Heart right ventricle (tissue), 16 donors: ENCODE data around the gene MIF4GD. TPM values are rescaled to one million over a fixed set of nuclear protein-coding genes. Genes with fewer than 3 reads are reported as not detected.
"Not testable (repeated sequence)": the region's sequence is repeated elsewhere in the genome, so short reads cannot be mapped to it uniquely, and the experiment has no call there.

Experiments
- ATAC-seq, 8 donors: fragments of 200-7000 bp; cut with Tn5 transposase; one replicate each; pipeline ENCODE4 v1.9.1; 2020; ENCODE audit warnings: mild to moderate bottlenecking in 8 of 8, moderate library complexity in 8 of 8, moderate number of reproducible peaks in 1 of 8
- DNase-seq, 2 donors: peaks; one replicate each; pipeline ENCODE4 v3.0.0-alpha.2; 2020
- H3K27ac ChIP-seq, 10 donors: fragments of 200-600 bp; sonication (generic) in 2 of 10; one replicate each; pipeline versions ENCODE4 v1.5.0 to v1.8.0; 2020 to 2022; ENCODE audit warnings: mild to moderate bottlenecking in 3 of 10
- H3K27me3 ChIP-seq, 7 donors: fragments of 200-600 bp; one replicate each; pipeline ENCODE4 v1.8.0; 2021 to 2022; ENCODE audit warnings: mild to moderate bottlenecking in 2 of 7
- H3K36me3 ChIP-seq, 9 donors: fragments of 200-600 bp; sonication (generic) in 1 of 9; one replicate each; pipeline versions ENCODE4 v1.5.0 to v1.8.0; 2020 to 2022; ENCODE audit warnings: mild to moderate bottlenecking in 2 of 9
- H3K4me1 ChIP-seq, 9 donors: fragments of 200-600 bp; sonication (generic) in 1 of 9; one replicate each; pipeline versions ENCODE4 v1.5.0 to v1.8.0; 2020 to 2022; ENCODE audit warnings: mild to moderate bottlenecking in 4 of 9
- H3K4me3 ChIP-seq, 10 donors: fragments of 200-600 bp; sonication (generic) in 2 of 10; one replicate each; pipeline versions ENCODE4 v1.5.0 to v1.8.0; 2020 to 2022; ENCODE audit warnings: mild to moderate bottlenecking in 7 of 10, moderate library complexity in 2 of 10
- H3K9me3 ChIP-seq, 11 donors: fragments of 200-600 bp in 10 of 11; sonication (generic) in 2 of 11; one replicate each; pipeline versions ENCODE4 v1.5.0 to v1.8.0; 2013 to 2022; ENCODE audit warnings: mild to moderate bottlenecking in 2 of 11, control low read depth in 1 of 11, moderate library complexity in 1 of 11
- CTCF ChIP-seq, 9 donors: fragments of 200-600 bp; sonication (generic) in 2 of 9; IDR thresholded peaks; one replicate each; pipeline versions ENCODE4 v1.5.0 to v1.8.0; 2021 to 2022; ENCODE audit warnings: antibody characterized with exemption in 9 of 9, mild to moderate bottlenecking in 5 of 9, moderate library complexity in 1 of 9
- WGBS, 2 donors: extraction: QIAGEN DNeasy Blood & Tissue Kit; methylation state at CpG; one replicate each; pipeline ENCODE4 v1.1.7; 2013; ENCODE audit warnings: inconsistent platforms in 1 of 2; 5-methylcytosine and 5-hydroxymethylcytosine counted together
- intact Hi-C, 10 donors: fragments of 100-400 bp; cut with DNase I; formaldehyde crosslinking; loops; one replicate each; pipeline versions ENCODE4 v1.11.1 to v1.14.2; 2022
- polyA plus RNA-seq, 2 donors: library from polyadenylated mRNA; stranded (reverse); fragments of 200-250 nt; gene quantifications; one replicate each; pipeline ENCODE4 v1.2.3, GENCODE V29; 2013
- total RNA-seq, 10 donors: library from RNA; stranded (reverse); fragmentation: NEBNext Ultra II Directional in 3 of 10; extraction: Animal tissue kit (Norgen Biotek cat#: 25700) in 3 of 10; gene quantifications; one replicate each; pipeline versions ENCODE4 v1.2.1 to v1.2.4, GENCODE V29; 2021 to 2023
- donor health status: Arrhythmogenic right ventricular cardiomyopathy.
- donor health status: ischemic (EF 13 %, LVEDD 7.1; RV severe dilation, severe dysfunction).
- donor health status: healthy with polysubstance abuse.
- donor health status: DM: no; HTN: yes; CAD: no.
- donor health status: DM: no; HTN: no; CAD: no.
- donor health status: ischemic (EF 25% LVEDD 6.9; RV normal size, moderate dysfunction).
- donor health status: ischemic (EF 25% LVEDD 5.7; RV mildly dilated, moderate dysfunction).
- donor health status: healthy.
- donor health status: DM: yes; HTN: yes; CAD: no.
- donor health status: Ischemic cardiomyopathy.
- donor health status: ischemic (EF 35%, LVEDD 5.7; RV mildly dilated, moderate dysfunction).
- donor health status: nonischemic (EF 11% LVEDD 7.7; RV severe dilation, severe dysfunction).
- donor health status: DM: yes; HTN: yes; CAD: no.
- donor health status: PGD.
- donor health status: ischemic (EF 29% LVEDD 5.4; RV normal size, mild dysfunction).
- donor health status: nonischemic (EF 23%, LVEDD 6.1; RV moderate dilation, normal function).

The MIF4GD gene
- total and polyA plus RNA-seq, 12 donors: 7.5 to 27.7 (median 15.6) TPM

GRCh38 chr17:75300280-75300679 lies 29.2 kb upstream of the MIF4GD start:
- no peak for TF ChIP-seq CTCF (IDR thresholded peaks at IDR 0.05)
- H3K27ac ChIP-seq: peak overlapping the region in 1 of 10 donors; percentile 84
- no peak for DNase-seq
- intact Hi-C loops: no loop called here
- no peaks in the 10 kb centered on the region for H3K9me3 ChIP-seq
- no peak overlapping the region for H3K4me3 ChIP-seq
- H3K4me1 ChIP-seq: peaks cover 0 to 49% (median 0%) of the 10 kb centered on the region in 9 donors
- H3K27me3 ChIP-seq: no peaks in the 10 kb centered on the region
- ATAC-seq: no peak
- WGBS, 2 donors: 84 to 89% methylated on average over 7 of the region's 7 CpGs
- no peaks in the 10 kb centered on the region for H3K36me3 ChIP-seq

GRCh38 chr17:75295201-75296158 lies 24.4 kb upstream of the MIF4GD start:
- Histone ChIP-seq H3K4me3 (no peak overlapping the region), H3K27ac (peak overlapping the region in 7 of 10 donors; percentile 36 to 96 (median 58)), H3K27me3 (no peaks in the 10 kb centered on the region), H3K9me3 (no peaks in the 10 kb centered on the region), H3K4me1 (peaks cover 0 to 62% (median 0%) of the 10 kb centered on the region in 9 donors), H3K36me3 (no peaks in the 10 kb centered on the region)
- 80 to 86% methylated on average over 8 of the region's 8 CpGs for WGBS, 2 donors
- intact Hi-C loops: no loop called here
- no peak for TF ChIP-seq CTCF (IDR thresholded peaks at IDR 0.05)
- peak in 6 of 8 donors; percentile 43 to 82 (median 56) for ATAC-seq
- DNase-seq: no peak

- WGBS, 2 donors: 77 to 79% methylated on average over 16 of the region's 16 CpGs
- H3K36me3 ChIP-seq, H3K27me3 ChIP-seq, intact Hi-C loops, DNase-seq, ATAC-seq, H3K4me3 ChIP-seq, H3K9me3 ChIP-seq: not testable (repeated sequence)
- Histone ChIP-seq H3K27ac (peak overlapping the region in 1 of 10 donors; percentile 96), H3K4me1 (peaks cover 0 to 77% (median 10%) of the 10 kb centered on the region in 9 donors)
Measured at GRCh38 chr17:75292810-75293448, 21.9 kb upstream of the MIF4GD start.

- intact Hi-C loops: loop anchor here in 2 of 10 donors (1.0 to 2.0 kb wide), 2 partner anchors 19 to 114 kb away; partner anchors contain the start of gene MIF4GD (in 1 of the 2)
- peak in 4 of 9 donors; percentile 25 to 32 (median 26) for TF ChIP-seq CTCF (IDR thresholded peaks at IDR 0.05)
- Histone ChIP-seq H3K4me1 (peaks cover 0 to 48% (median 10%) of the 10 kb centered on the region in 9 donors), H3K9me3 (no peaks in the 10 kb centered on the region), H3K36me3 (peaks cover 0 to 22% (median 0%) of the 10 kb centered on the region in 9 donors), H3K27me3 (no peaks in the 10 kb centered on the region), H3K27ac (peak overlapping the region; percentile 46 to 97 (median 90)), H3K4me3 (peak overlapping the region; percentile 39 to 98 (median 81))
- 4 to 8% methylated on average over 26 of the region's 26 CpGs for WGBS, 2 donors
- ATAC-seq (peak in 6 of 8 donors; percentile 26 to 51 (median 42)), DNase-seq (peak; percentile 39 to 53)
Measured at GRCh38 chr17:75289832-75290337, 18.9 kb upstream of the MIF4GD start.
